ENCODE results near the gene SPDYE1.
A peak's percentile ranks its signal among the peaks of the same experiment; 100 is the strongest.

The SPDYE1 gene

GRCh38 chr7:43954524-43955228 lies 43.0 kb upstream of the SPDYE1 start:
- Histone ChIP-seq H3K4me3 (ENCODE audit: low read depth, low read length) (no peak overlapping the region), H3K4me1 (ENCODE audit: control insufficient read depth, insufficient read depth, low read length) (no peaks in the 10 kb centered on the region), H3K27ac (ENCODE audit: extremely low read depth, low read depth, low read length) (no peak overlapping the region), H3K9me3 (ENCODE audit: control insufficient read depth, insufficient read depth, low read depth, low read length) (no peaks in the 10 kb centered on the region), H3K36me3 (ENCODE audit: control insufficient read depth in 2 of 2, insufficient read depth in 1 of 2, low read length in 2 of 2) (peaks cover 0 to 16% of the 10 kb centered on the region in 2 experiments; a peak in 2 of 3 replicates)
- TF ChIP-seq ELK4 (IDR thresholded peaks at IDR 0.05; ENCODE audit: borderline replicate concordance, low read depth, low read length) = no peak
- TF ChIP-seq CTCF (tag by site-specific recombination; IDR thresholded peaks at IDR 0.05) = peak; percentile 74
- no peak for TF ChIP-seq YY2 (tag by site-specific recombination; IDR thresholded peaks at IDR 0.05)
- TF ChIP-seq SETDB1 (IDR thresholded peaks at IDR 0.05; ENCODE audit: insufficient read length, low read length) = no peak
- no peak for TF ChIP-seq ZBTB17 (tag by site-specific recombination; IDR thresholded peaks at IDR 0.05)
- TF ChIP-seq ZNF654 (tag by site-specific recombination; IDR thresholded peaks at IDR 0.05; ENCODE audit: low read depth) = peak; percentile 62
- no peak for TF ChIP-seq ATF2 (tag by site-specific recombination; IDR thresholded peaks at IDR 0.05; ENCODE audit: low read depth)
- no peak for TF ChIP-seq ZNF488 (tag by site-specific recombination; IDR thresholded peaks at IDR 0.05)
- ChIA-PET POLR2A (no interaction called here), CTCF (interaction anchor here (0.6 to 1.8 kb wide), 6 partner anchors 10 to 261 kb away, joined by 3 to 12 read pairs (median 4); no protein-coding TSS in a partner anchor)

- TF ChIP-seq ZNF10 (tag by site-specific recombination; IDR thresholded peaks at IDR 0.05) = no peak
- TF ChIP-seq ZNF133 (tag by site-specific recombination; IDR thresholded peaks at IDR 0.05) = no peak
- TF ChIP-seq ZNF248 (tag by site-specific recombination; IDR thresholded peaks at IDR 0.05) = no peak
- TF ChIP-seq MZF1 (tag by site-specific recombination; IDR thresholded peaks at IDR 0.05; ENCODE audit: borderline replicate concordance) = no peak
- TF ChIP-seq YY2 (tag by site-specific recombination; IDR thresholded peaks at IDR 0.05) = no peak
- H3K4me3 ChIP-seq (ENCODE audit: low read depth, low read length) = no peak overlapping the region
- H3K9me3 ChIP-seq (ENCODE audit: control insufficient read depth, insufficient read depth, low read depth, low read length) = no peaks in the 10 kb centered on the region
- peaks cover 0 to 11% of the 10 kb centered on the region in 2 experiments; a peak in 2 of 3 replicates for H3K36me3 ChIP-seq (ENCODE audit: control insufficient read depth in 2 of 2, insufficient read depth in 1 of 2, low read length in 2 of 2)
- CTCF ChIA-PET = no interaction called here
- POLR2A ChIA-PET = no interaction called here
- no peak overlapping the region for H3K27ac ChIP-seq (ENCODE audit: extremely low read depth, low read depth, low read length)
- no peaks in the 10 kb centered on the region for H3K4me1 ChIP-seq (ENCODE audit: control insufficient read depth, insufficient read depth, low read length)
Observed at GRCh38 chr7:43956027-43956426, 41.7 kb upstream of the SPDYE1 start.

- ChIA-PET CTCF (no interaction called here), POLR2A (no interaction called here)
- TF ChIP-seq ZNF146 (tag by site-specific recombination; IDR thresholded peaks at IDR 0.05) = no peak
- TF ChIP-seq HOXD13 (CRISPR knock-in tag; IDR thresholded peaks at IDR 0.05; ENCODE audit: borderline replicate concordance) = no peak
- TF ChIP-seq ZNF266 (tag by site-specific recombination; IDR thresholded peaks at IDR 0.05; ENCODE audit: low read depth) = no peak
- no peak for TF ChIP-seq ZNF138 (tag by site-specific recombination; IDR thresholded peaks at IDR 0.05; ENCODE audit: borderline replicate concordance)
- TF ChIP-seq ZNF837 (tag by site-specific recombination; IDR thresholded peaks at IDR 0.05) = no peak
- TF ChIP-seq ZBTB48 (tag by site-specific recombination; IDR thresholded peaks at IDR 0.05) = no peak
- no peak for TF ChIP-seq ZNF624 (tag by site-specific recombination; IDR thresholded peaks at IDR 0.05)
- no peak for TF ChIP-seq ZSCAN5A (tag by site-specific recombination; IDR thresholded peaks at IDR 0.05)
- no peak for TF ChIP-seq ZNF10 (tag by site-specific recombination; IDR thresholded peaks at IDR 0.05)
- TF ChIP-seq PRDM4 (tag by site-specific recombination; IDR thresholded peaks at IDR 0.05) = no peak
- TF ChIP-seq ZNF221 (tag by site-specific recombination; IDR thresholded peaks at IDR 0.05; ENCODE audit: borderline replicate concordance) = no peak
Observed at GRCh38 chr7:43960933-43961332, 36.8 kb upstream of the SPDYE1 start.

More at GRCh38 chr7:43960933-43961332, 36.8 kb upstream of the SPDYE1 start:
- Histone ChIP-seq H3K27ac (ENCODE audit: extremely low read depth, low read depth, low read length) (no peak overlapping the region), H3K4me3 (ENCODE audit: low read depth, low read length) (no peak overlapping the region), H3K4me1 (ENCODE audit: control insufficient read depth, insufficient read depth, low read length) (no peaks in the 10 kb centered on the region), H3K9me3 (ENCODE audit: control insufficient read depth, insufficient read depth, low read depth, low read length) (no peaks in the 10 kb centered on the region), H3K36me3 (ENCODE audit: control insufficient read depth in 2 of 2, insufficient read depth in 1 of 2, low read length in 2 of 2) (no peaks in the 10 kb centered on the region; a peak in 1 of 3 replicates)
